Measurements from ENCODE around the gene NIPBL.

Gene NIPBL

GRCh38 chr5:37111426-37112382 lies 235.1 kb downstream of the NIPBL start:
- no peak for DNase-seq (ENCODE audit: low read depth)
- H3K4me3 ChIP-seq (ENCODE audit: low read length) = no peak overlapping the region
- TF ChIP-seq, protein P1, sequence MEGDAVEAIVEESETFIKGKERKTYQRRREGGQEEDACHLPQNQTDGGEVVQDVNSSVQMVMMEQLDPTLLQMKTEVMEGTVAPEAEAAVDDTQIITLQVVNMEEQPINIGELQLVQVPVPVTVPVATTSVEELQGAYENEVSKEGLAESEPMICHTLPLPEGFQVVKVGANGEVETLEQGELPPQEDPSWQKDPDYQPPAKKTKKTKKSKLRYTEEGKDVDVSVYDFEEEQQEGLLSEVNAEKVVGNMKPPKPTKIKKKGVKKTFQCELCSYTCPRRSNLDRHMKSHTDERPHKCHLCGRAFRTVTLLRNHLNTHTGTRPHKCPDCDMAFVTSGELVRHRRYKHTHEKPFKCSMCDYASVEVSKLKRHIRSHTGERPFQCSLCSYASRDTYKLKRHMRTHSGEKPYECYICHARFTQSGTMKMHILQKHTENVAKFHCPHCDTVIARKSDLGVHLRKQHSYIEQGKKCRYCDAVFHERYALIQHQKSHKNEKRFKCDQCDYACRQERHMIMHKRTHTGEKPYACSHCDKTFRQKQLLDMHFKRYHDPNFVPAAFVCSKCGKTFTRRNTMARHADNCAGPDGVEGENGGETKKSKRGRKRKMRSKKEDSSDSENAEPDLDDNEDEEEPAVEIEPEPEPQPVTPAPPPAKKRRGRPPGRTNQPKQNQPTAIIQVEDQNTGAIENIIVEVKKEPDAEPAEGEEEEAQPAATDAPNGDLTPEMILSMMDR (conservative IDR thresholded peaks at IDR 0.05; ENCODE audit: low read depth, low read length) = no peak

DNA sequence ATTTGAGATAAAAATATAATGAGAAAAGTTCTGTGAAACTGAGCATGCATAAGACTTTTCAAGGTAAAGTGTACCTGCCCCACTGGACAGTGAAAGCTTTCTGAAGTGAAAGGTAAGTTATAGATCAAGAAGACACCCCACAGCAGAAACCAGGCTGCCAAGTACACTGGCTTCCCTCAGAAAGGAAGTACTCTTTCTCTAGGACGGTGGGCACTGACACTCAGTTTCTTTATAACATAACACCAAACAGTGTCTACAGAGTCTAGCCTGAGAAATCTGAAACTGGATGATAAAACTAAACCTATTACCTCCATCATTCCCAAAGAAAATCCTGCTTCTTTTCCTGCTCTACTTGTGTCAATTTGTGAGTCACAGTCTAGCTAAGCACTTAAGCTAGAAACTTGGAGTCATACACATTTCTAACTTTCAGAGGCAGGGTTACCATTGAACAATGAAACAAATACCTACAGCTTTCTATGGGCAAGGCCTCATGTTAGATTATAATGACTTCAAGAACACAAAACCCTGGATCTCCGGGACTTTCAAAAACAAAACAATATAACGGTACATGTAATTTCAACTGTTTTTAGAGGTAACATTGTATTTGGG lies 235.9 kb downstream of the NIPBL start:
- TF ChIP-seq, protein P1 (conservative IDR thresholded peaks at IDR 0.05; ENCODE audit: low read depth, low read length) = no peak
- no peak overlapping the region for H3K4me3 ChIP-seq (ENCODE audit: low read length)
- DNase-seq (ENCODE audit: low read depth) = no peak
